ENCODE measurements around the gene LZTFL1. TPM values are rescaled to one million over a fixed set of nuclear protein-coding genes. Genes with fewer than 3 reads are reported as not detected.
"Not testable (repeated sequence)": the region's sequence is repeated elsewhere in the genome, so short reads cannot be mapped to it uniquely, and the experiment has no call there.

The LZTFL1 gene
- polyA plus RNA-seq, 6 donors from 2014 or later = 3.9 to 15.7 (median 13.9) TPM

- Mint-ChIP-seq H3K4me3 (peak overlapping the region in 1 of 8 donors; percentile 41), H3K9me3 (peaks cover 0 to 13% (median 5%) of the 10 kb centered on the region in 7 donors), H3K27ac (peak overlapping the region in 2 of 6 donors; percentile 16 to 28), H3K4me1 (peaks cover 13 to 42% (median 26%) of the 10 kb centered on the region in 3 donors)
- H3K36me3 Mint-ChIP-seq; ATAC-seq (ENCODE audit: low read depth in 2 of 2); H3K27me3 Mint-ChIP-seq; DNase-seq: not testable (repeated sequence)
Observed at GRCh38 chr3:45857024-45857423, 15.1 kb upstream of the LZTFL1 start.

GRCh38 chr3:45856323-45856722 lies 14.4 kb upstream of the LZTFL1 start:
- peak overlapping the region in 3 of 6 donors; percentile 10 to 64 (median 42) for H3K27ac Mint-ChIP-seq
- H3K9me3 Mint-ChIP-seq = peaks cover 0 to 13% (median 5%) of the 10 kb centered on the region in 7 donors
- H3K27me3 Mint-ChIP-seq; H3K36me3 Mint-ChIP-seq; DNase-seq; ATAC-seq (ENCODE audit: low read depth in 2 of 2): not testable (repeated sequence)
- peaks cover 13 to 42% (median 29%) of the 10 kb centered on the region in 3 donors for H3K4me1 Mint-ChIP-seq
- peak overlapping the region in 2 of 8 donors; percentile 12 to 24 for H3K4me3 Mint-ChIP-seq

- Mint-ChIP-seq H3K4me3 (peak overlapping the region in 6 of 8 donors; percentile 34 to 80 (median 54)), H3K36me3 (peaks cover 0 to 7% of the 10 kb centered on the region in 2 donors), H3K9me3 (peaks cover 0 to 13% (median 5%) of the 10 kb centered on the region in 7 donors), H3K4me1 (peaks cover 6 to 34% (median 17%) of the 10 kb centered on the region in 3 donors), H3K27ac (peak overlapping the region in 5 of 6 donors; percentile 4 to 96 (median 81)), H3K27me3 (peaks cover 0 to 11% (median 4%) of the 10 kb centered on the region in 3 donors)
- DNase-seq = no peak
- ATAC-seq (ENCODE audit: low read depth in 2 of 2) = peak in 1 of 2 donors; percentile 52
Observed at GRCh38 chr3:45852828-45853227, 10.9 kb upstream of the LZTFL1 start.

GRCh38 chr3:45848392-45848791 lies 6.5 kb upstream of the LZTFL1 start:
- no peaks in the 10 kb centered on the region for H3K9me3 Mint-ChIP-seq
- peaks cover under 1 to 16% (median 10%) of the 10 kb centered on the region in 3 donors for H3K4me1 Mint-ChIP-seq
- no peak overlapping the region for H3K4me3 Mint-ChIP-seq
- no peak for DNase-seq
- no peak for ATAC-seq (ENCODE audit: low read depth in 2 of 2)
- no peaks in the 10 kb centered on the region for H3K36me3 Mint-ChIP-seq
- no peak overlapping the region for H3K27ac Mint-ChIP-seq
- peaks cover 0 to 11% (median 4%) of the 10 kb centered on the region in 3 donors for H3K27me3 Mint-ChIP-seq

- Mint-ChIP-seq H3K4me3 (peak overlapping the region in 1 of 8 donors; percentile 28), H3K9me3 (no peaks in the 10 kb centered on the region), H3K4me1 (peaks cover 8 to 22% (median 19%) of the 10 kb centered on the region in 3 donors), H3K27me3 (peaks cover 0 to 4% (median 0%) of the 10 kb centered on the region in 3 donors), H3K36me3 (no peaks in the 10 kb centered on the region), H3K27ac (no peak overlapping the region)
- DNase-seq (no peak), ATAC-seq (ENCODE audit: low read depth in 2 of 2) (no peak)
Observed at GRCh38 chr3:45844616-45845015, 2.7 kb upstream of the LZTFL1 start.

GRCh38 chr3:45842851-45843625 lies 1.1 kb upstream of the LZTFL1 start:
- H3K4me1 Mint-ChIP-seq = peaks cover 12 to 22% (median 20%) of the 10 kb centered on the region in 3 donors
- peak overlapping the region in 3 of 6 donors; percentile 54 to 99 (median 98) for H3K27ac Mint-ChIP-seq
- ATAC-seq (ENCODE audit: low read depth in 2 of 2) (no peak), DNase-seq (no peak)
- no peaks in the 10 kb centered on the region for H3K27me3 Mint-ChIP-seq
- H3K9me3 Mint-ChIP-seq = no peaks in the 10 kb centered on the region
- peaks cover 0 to 4% of the 10 kb centered on the region in 2 donors for H3K36me3 Mint-ChIP-seq
- H3K4me3 Mint-ChIP-seq = peak overlapping the region in 7 of 8 donors; percentile 27 to 99 (median 97)

- H3K4me1 Mint-ChIP-seq = peaks cover 12 to 22% (median 21%) of the 10 kb centered on the region in 3 donors
- peak overlapping the region; percentile 92 to 99 (median 97) for H3K4me3 Mint-ChIP-seq
- H3K9me3 Mint-ChIP-seq = no peaks in the 10 kb centered on the region
- peak; percentile 46 to 57 for ATAC-seq (ENCODE audit: low read depth in 2 of 2)
- DNase-seq = peak; percentile 31
- H3K27ac Mint-ChIP-seq = peak overlapping the region; percentile 95 to 100 (median 98)
- H3K27me3 Mint-ChIP-seq = no peaks in the 10 kb centered on the region
- peaks cover 5 to 20% of the 10 kb centered on the region in 2 donors for H3K36me3 Mint-ChIP-seq
Observed at GRCh38 chr3:45841420-45841756, 531 bp downstream of the LZTFL1 start.

- H3K9me3 Mint-ChIP-seq = no peaks in the 10 kb centered on the region
- ATAC-seq (ENCODE audit: low read depth in 2 of 2) = no peak
- H3K36me3 Mint-ChIP-seq = peaks cover 11 to 20% of the 10 kb centered on the region in 2 donors
- no peak overlapping the region for H3K27ac Mint-ChIP-seq
- peak overlapping the region in 2 of 8 donors; percentile 15 to 73 for H3K4me3 Mint-ChIP-seq
- no peaks in the 10 kb centered on the region for H3K27me3 Mint-ChIP-seq
- H3K4me1 Mint-ChIP-seq = peaks cover 12 to 21% (median 15%) of the 10 kb centered on the region in 3 donors
- no peak for DNase-seq
Observed at GRCh38 chr3:45838466-45838865, 3.5 kb downstream of the LZTFL1 start.

GRCh38 chr3:45832699-45833098 lies 9.2 kb downstream of the LZTFL1 start:
- Mint-ChIP-seq H3K4me3 (no peak overlapping the region), H3K36me3 (peaks cover 34 to 38% of the 10 kb centered on the region in 2 donors), H3K27ac (peak overlapping the region in 1 of 6 donors; percentile 66), H3K4me1 (no peaks in the 10 kb centered on the region), H3K27me3 (no peaks in the 10 kb centered on the region), H3K9me3 (no peaks in the 10 kb centered on the region)
- ATAC-seq (ENCODE audit: low read depth in 2 of 2) (no peak), DNase-seq (no peak)

- DNase-seq = no peak
- H3K27ac Mint-ChIP-seq = no peak overlapping the region
- H3K36me3 Mint-ChIP-seq = peaks cover 29 to 46% of the 10 kb centered on the region in 2 donors
- H3K4me3 Mint-ChIP-seq = no peak overlapping the region
- no peaks in the 10 kb centered on the region for H3K9me3 Mint-ChIP-seq
- no peaks in the 10 kb centered on the region for H3K4me1 Mint-ChIP-seq
- H3K27me3 Mint-ChIP-seq = no peaks in the 10 kb centered on the region
- no peak for ATAC-seq (ENCODE audit: low read depth in 2 of 2)
Observed at GRCh38 chr3:45830121-45830520, 11.8 kb downstream of the LZTFL1 start.

GRCh38 chr3:45826908-45827307 lies 15.0 kb downstream of the LZTFL1 start:
- peaks cover 24 to 59% of the 10 kb centered on the region in 2 donors for H3K36me3 Mint-ChIP-seq
- no peaks in the 10 kb centered on the region for H3K4me1 Mint-ChIP-seq
- no peak for ATAC-seq (ENCODE audit: low read depth in 2 of 2)
- H3K4me3 Mint-ChIP-seq = no peak overlapping the region
- no peaks in the 10 kb centered on the region for H3K9me3 Mint-ChIP-seq
- H3K27me3 Mint-ChIP-seq = no peaks in the 10 kb centered on the region
- peak overlapping the region in 1 of 6 donors; percentile 69 for H3K27ac Mint-ChIP-seq
- no peak for DNase-seq

GRCh38 chr3:45826321-45826720 lies 15.6 kb downstream of the LZTFL1 start:
- no peak for ATAC-seq (ENCODE audit: low read depth in 2 of 2)
- Mint-ChIP-seq H3K4me3 (no peak overlapping the region), H3K27me3 (no peaks in the 10 kb centered on the region), H3K4me1 (no peaks in the 10 kb centered on the region), H3K36me3 (peaks cover 23 to 57% of the 10 kb centered on the region in 2 donors), H3K27ac (no peak overlapping the region), H3K9me3 (no peaks in the 10 kb centered on the region)
- no peak for DNase-seq

- ATAC-seq (ENCODE audit: low read depth in 2 of 2) (no peak), DNase-seq (no peak)
- no peak overlapping the region for H3K27ac Mint-ChIP-seq
- H3K36me3 Mint-ChIP-seq = peaks cover 27 to 42% of the 10 kb centered on the region in 2 donors
- H3K4me1 Mint-ChIP-seq = peaks cover 2 to 7% (median 3%) of the 10 kb centered on the region in 3 donors
- H3K4me3 Mint-ChIP-seq = no peak overlapping the region
- peaks cover 0 to 16% (median 6%) of the 10 kb centered on the region in 7 donors for H3K9me3 Mint-ChIP-seq
- H3K27me3 Mint-ChIP-seq = no peaks in the 10 kb centered on the region
Observed at GRCh38 chr3:45821127-45821526, 20.8 kb downstream of the LZTFL1 start.

- H3K36me3 Mint-ChIP-seq = peaks cover 27 to 28% of the 10 kb centered on the region in 2 donors
- no peak for ATAC-seq (ENCODE audit: low read depth in 2 of 2)
Observed at GRCh38 chr3:45819543-45819942, 22.4 kb downstream of the LZTFL1 start.

More at GRCh38 chr3:45819543-45819942, 22.4 kb downstream of the LZTFL1 start:
- DNase-seq = no peak
- no peak overlapping the region for H3K4me3 Mint-ChIP-seq
- no peaks in the 10 kb centered on the region for H3K27me3 Mint-ChIP-seq
- H3K4me1 Mint-ChIP-seq = peaks cover 9 to 15% (median 11%) of the 10 kb centered on the region in 3 donors
- H3K27ac Mint-ChIP-seq = no peak overlapping the region
- peaks cover 0 to 16% (median 6%) of the 10 kb centered on the region in 7 donors for H3K9me3 Mint-ChIP-seq
